Prostate gland (tissue), 2 donors: Measurements from ENCODE around the gene CCNF.

Experiments used
- CTCF ChIP-seq, 4 experiments: fragments of 200-600 bp in 2 of 4; fragments of 450-650 bp in 2 of 4; sonication (generic) in 2 of 4; IDR thresholded peaks; 1 replicate in 3 of 4; 2 replicates in 1 of 4; pipeline ENCODE4 v1.5.1; 2016 to 2019; ENCODE audit warnings: antibody characterized with exemption in 4 of 4, mild to moderate bottlenecking in 2 of 4, moderate library complexity in 2 of 4
- POLR2A ChIP-seq: fragments of 450-650 bp; IDR thresholded peaks from one replicate; pipeline ENCODE4 v1.6.1; 2016; ENCODE audit warnings: antibody characterized with exemption, mild to moderate bottlenecking
- POLR2AphosphoS5 ChIP-seq: sonication (generic); formaldehyde crosslinking; IDR thresholded peaks from one replicate; pipeline ENCODE4 v1.6.1; 2017; ENCODE audit warnings: antibody characterized with exemption

GRCh38 chr16:2489581-2489980, 60.3 kb downstream of the CCNF start:
- TF ChIP-seq POLR2A, result no peak
- no peak for TF ChIP-seq CTCF (IDR thresholded peaks at IDR 0.05)
- no peak for TF ChIP-seq POLR2AphosphoS5
